ENCODE results near the gene STARD13. TPM values are rescaled to one million over a fixed set of nuclear protein-coding genes. Genes with fewer than 3 reads are reported as not detected.
"Not testable (repeated sequence)": the region's sequence is repeated elsewhere in the genome, so short reads cannot be mapped to it uniquely, and the experiment has no call there.

STARD13 gene
- polyA plus RNA-seq, 5 donors: 17.4 to 26.8 (median 24.6) TPM

DNA sequence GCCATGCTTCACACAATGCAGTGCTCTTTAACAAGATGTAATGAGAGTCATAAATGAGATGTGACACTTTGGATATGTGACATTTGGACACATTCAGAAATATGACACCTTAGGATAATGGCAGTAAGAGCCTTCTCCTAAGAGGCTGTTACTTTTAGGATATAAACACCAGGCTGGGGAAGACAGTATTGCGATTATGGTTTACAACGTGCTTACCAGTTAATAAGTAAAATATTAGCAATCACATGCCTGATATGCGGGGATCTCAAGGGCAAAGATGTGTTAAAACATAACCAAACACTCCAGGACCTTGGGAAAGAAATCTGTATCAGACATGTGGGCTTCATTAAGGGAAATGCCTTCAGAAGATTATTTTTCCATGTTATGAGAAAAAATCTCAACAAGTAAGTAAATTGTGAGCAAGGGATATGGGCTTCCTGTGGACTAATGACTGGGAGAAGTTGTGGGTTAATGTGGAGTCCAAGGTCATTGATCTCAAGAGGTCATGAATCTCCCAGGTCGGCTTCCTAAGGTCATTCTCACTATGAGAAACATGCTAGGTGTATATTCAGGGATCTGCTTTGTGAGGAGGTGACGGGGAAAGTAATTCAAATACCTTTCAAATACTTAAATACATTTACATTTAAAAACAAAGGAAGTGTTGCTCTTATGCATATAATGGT, 105.3 kb downstream of the STARD13 start:
- no peak for DNase-seq

DNA sequence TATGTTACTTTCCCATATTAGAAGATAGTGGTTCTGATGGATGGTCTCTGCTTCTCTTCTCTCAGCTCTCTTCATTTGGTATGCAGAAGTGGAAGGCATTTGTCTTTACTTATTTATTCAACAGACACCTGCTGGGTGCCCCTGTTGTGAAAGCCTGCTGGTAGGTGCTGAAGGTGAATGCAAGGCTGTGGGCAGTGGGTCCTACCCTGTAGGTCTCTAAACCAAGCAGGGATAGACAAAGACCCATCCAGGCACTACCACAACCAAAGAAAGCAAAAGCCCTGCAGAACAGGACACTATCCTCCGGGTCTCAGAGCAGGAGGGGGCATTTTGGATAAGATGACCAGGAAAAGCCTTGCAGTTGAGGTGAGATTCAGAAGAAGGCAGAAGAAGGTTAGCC, 106.1 kb downstream of the STARD13 start:
- DNase-seq: no peak

DNA sequence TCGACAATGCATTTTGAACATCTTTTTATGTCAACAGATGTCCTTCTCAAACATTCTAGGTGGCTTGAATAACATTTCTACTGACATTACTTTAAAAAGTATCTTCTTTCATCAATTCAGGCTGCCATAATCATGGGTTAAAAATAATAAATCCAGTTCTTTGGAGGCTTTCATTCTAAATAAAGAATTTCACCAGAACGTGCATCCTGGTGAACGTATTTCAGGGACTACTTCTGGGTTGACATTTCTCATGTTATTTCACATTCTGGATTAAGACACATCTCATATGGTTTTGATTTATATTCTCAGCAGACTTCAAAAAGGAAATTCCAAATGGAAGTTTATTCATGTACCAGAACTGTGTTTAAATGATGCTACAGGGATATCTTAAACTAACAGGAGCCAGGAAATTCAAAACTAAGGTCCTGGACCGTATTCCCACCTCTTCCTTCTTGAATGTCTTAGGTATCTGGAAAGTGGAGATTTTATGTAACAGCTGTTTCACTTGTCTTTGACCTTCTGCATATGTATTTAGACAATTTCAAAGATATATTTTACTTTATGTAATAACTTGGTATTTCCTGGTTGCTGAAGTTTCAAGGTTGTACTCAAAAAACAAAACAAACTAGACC, 107.2 kb downstream of the STARD13 start:
- DNase-seq: no peak

DNA sequence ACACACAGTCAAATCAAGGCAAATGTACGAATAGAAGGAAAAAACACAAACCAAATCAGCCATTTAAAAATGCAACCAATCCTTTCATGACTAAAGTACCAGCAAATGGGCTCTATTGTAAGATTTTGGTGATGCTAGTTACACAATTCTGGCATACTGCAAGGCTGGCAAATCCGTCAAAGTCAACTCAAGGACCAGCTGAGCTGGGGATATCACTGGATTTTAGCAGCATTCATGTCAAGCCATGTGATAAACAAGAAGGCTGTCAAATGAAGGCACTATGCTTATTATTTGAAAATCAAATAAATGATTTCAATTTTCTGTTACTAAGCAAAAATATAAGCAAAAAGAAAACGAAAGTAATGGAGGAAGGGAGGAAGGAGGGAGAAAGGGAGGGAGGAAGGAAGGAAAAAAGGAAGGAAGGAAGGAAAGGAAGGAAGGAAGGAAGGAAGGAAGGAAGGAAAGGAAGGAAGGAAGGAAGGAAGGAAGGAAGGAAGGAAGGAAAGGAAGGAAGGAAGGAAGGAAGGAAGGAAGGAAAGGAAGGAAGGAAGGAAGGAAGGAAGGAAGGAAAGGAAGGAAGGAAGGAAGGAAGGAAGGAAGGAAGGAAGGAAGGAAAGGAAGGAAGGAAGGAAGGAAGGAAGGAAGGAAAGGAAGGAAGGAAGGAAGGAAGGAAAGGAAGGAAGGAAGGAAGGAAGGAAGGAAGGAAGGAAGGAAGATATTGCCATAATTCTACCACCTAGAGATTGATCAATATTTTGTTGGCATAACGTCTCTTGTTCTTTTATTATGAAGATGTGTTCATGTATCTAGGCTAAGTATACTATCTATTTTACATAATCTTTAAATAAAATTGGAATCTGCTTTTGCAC, 108.0 kb downstream of the STARD13 start:
- not testable (repeated sequence) for DNase-seq

DNA sequence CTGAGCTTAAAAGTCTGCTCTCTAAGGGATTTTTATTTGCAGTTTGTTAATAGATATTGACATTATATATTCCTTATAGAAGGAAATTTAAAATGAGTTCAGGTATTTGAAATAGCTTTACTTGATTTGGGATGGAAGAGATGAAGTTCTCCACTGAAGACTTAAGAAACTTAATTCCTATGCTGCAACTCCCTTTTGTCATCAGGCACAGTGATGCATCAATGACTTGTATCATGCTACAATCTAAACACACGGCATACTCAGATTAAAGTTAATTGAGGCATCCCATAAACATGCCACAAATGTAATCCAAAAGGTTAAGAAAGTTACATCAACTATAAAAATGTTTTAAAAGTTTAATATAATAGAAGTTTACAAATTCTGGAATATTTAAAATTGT, 109.0 kb downstream of the STARD13 start:
- DNase-seq: no peak

DNA sequence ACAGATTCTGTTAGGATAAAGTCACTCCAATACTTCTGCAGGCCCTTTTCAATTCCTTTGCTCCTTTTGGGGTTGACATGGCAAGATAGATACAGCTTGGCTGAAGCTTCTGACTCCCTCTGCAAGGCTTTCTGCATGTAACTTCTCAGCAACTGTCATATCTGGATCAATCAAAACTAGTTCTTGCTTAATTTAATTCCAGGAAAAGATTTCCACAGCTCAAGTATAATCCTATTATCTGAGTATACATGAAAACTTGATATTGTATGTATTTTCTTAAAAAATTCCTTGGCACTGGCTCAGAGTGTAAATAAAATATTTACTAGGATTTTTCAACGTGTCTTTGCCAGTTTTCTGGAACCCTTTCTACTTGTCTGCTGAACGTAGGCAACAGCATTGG, 109.6 kb downstream of the STARD13 start:
- DNase-seq: no peak

DNA sequence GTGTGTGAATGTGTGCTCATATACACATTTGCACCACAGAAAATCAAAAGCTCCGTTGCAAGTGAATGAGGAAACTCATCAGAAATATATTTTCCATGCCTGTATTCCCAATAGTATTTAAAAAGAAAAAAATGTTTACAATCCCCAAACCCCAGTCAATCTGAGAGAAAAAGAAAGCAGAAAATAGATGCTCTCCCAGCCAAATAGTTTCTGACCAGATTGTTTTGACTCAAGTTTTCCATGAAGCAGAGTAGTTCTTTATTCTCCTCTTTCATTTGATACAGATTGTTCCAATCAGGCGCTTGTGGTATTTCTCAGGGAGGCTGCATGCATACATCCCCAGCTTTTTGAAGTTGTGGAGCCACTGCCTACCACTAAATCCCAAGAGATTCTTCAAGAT, 110.6 kb downstream of the STARD13 start:
- no peak for DNase-seq

DNA sequence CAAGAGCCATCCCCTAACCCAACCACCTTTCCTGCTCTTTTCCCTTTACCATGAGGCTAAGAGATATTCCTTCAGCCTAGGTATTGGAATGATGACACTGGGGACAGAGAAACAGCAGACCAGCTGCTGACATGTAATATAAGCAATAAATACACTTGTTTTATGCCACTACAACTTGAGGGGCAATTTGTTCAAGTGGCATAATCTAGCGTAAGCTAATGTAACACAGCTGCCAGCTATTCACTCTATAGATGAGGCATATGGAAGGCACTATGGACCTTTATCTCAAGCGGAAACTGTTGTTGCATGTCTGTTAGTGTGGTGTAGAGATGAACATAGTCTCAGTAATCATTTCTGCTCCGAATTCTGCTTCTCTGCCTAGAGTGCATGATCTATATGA, 111.1 kb downstream of the STARD13 start:
- no peak for DNase-seq

DNA sequence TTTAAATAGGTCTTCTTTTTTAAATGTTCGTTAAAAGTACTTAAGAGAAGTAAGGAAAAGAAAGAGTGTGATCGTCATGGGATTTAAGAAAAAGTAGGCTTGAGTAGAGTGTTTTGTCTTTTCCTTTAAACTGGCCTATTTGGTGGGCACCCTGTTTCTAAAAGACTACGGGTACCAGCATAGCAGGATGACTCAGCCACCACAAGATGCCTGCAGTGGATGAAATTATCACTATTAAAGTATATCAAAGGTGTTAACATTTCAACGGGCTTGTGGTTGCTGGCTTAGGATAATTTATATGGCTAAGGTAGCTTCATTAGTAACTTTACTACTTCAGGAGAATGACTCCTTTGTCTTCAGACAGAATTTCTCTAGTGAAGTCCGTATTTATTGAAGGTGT, 112.6 kb downstream of the STARD13 start:
- DNase-seq: no peak

DNA sequence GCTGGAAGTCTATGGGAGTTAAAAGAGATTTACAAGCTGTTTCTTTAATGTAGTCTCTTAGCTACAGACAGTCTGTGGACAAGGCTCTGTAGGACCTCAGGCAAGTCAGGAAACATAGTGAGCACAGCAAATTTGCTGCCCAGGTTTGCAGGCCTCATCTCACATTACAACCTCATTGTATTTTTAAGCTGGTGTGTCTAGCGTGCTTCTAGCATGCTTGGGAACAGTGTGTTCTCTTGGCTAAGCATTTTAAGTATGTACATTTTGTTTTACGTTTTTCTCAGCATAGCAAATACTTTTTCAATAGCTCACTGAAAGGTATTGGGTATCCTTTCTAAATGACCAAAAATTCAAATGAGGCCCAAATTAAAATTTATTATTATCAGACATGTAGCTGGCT, 113.2 kb downstream of the STARD13 start:
- DNase-seq: no peak

DNA sequence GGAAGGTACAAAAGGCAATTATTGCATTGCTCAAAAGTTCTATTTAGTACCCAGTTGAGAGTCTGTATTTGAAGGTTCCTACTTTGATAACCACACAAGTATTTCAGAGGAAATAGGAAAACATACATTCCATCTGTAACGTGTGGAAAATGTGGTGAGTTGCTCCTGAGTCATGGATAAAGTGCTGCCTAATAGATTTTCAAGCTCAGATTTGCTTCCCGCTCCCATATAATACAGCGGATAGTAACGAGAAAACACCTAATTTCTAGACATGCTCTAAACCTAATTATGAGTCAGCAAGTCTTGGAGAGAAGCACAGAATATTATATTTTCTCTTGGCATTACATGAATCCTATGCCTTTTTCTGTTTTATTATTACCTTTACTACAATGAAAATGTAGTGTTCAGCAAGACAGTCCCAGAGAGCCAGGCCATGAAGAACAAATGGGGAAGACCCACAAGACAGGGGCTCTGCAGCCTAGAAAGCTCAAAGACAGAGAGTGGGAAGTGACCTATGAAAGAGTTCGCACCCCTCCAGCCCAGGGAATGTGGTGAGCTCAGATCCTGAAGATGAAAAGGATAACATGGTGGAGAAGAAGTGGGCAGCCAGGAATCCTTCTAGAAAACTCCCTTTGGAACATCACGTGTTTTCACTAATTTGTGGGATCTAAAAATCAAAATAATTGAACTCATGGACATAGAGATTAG, 116.1 kb downstream of the STARD13 start:
- DNase-seq: no peak

DNA sequence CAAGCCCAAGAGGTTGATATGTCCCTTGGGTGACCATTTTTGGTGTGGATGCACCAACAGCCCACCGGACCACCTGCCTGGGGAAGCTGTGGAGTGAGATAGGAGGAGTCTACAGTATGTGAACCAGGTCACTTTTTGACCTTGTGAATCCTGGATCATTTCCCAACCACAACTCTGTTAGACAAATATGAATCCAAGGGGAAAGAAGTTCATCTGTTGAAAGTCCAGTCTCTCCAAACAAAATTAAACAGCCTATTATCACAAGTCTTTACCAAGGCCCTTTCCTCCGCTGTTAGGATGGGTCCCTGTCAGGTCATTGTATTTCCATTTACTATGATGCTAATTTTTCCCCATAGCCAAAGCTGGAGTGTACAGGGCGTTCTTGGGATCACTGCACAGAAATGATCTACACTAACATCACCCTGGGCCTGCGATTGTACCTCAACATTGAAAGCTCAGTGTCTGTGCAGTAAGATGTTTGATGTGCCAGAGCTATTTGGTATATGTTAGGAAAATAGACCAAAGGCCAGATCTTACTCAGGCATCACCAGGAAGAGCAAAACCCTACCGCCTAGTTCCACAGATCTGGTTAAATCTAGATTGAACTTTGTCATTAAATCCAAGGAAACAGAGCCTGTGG, 117.1 kb downstream of the STARD13 start:
- DNase-seq: no peak

DNA sequence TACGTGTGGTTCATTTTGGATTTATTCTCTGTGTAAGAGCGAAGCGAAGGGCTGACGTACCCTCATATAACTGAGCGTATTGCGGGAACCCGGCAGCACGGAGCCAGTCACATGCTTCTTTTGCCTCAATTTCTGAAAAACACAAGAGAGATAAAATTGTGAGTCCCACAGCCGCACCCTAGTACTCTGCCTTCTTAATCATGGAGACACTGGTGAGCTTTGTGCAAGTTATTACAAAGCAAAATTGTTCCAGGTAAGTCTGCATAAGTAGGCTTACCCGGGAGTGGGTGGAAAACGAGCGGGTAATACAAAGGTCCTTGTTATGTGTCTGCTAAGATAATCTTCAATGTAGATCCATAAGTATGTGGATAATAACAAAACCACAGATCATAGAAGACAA, 118.1 kb downstream of the STARD13 start:
- DNase-seq: no peak

DNA sequence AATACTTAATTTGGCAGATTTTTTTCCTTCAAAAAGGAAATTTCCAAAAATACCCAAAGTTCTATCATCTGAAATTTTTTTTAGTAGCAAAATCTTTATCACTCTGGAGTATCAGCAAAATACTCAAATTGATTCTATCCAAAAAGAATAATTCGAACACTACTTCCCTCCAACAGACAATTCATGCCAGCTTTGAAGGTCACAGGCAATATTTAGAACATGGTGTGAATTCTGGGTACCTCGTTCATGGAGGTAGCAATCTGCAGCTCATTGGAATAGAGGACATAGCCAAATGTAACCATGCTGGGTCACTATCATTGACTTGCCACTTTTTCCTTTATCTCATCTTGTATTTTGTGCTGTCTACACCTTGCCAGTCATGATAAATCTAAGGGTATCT, 119.8 kb downstream of the STARD13 start:
- no peak for DNase-seq

DNA sequence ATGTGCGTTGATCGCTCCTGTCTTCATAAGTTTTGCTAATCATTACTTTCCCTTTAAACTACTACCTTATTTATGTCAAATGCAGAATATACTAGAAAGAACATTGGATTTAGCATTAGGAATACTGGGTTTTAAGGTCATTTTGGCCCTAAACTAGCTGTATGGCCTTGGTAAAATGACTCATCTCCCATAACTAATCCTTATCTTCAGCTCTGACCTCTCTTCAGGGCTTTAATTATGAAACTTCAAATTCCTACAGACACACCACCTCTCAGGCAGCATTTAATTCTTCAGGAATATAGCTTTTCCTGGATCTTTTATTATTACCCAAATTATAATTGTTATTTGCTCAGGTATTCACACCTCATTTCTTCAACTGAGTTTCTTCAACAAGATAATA, 121.2 kb downstream of the STARD13 start:
- DNase-seq: no peak

DNA sequence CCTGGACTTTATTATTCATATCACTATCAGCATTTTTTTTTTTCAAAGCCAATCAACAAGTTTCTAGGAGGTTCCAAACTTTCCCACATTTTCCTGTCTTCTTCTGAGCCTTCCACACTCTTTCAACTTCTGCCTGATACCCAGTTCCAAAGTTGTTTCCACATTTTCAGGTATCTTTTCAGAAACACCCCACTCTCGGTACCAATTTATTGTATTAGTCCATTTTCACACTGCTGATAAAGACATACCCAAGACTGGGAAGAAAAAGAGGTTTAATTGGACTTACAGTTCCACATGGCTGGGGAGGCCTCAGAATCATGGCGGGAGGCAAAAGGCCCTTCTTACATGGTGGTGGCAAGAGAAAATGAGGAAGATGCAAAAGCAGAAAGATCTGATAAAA, 122.8 kb downstream of the STARD13 start:
- not testable (repeated sequence) for DNase-seq

DNA sequence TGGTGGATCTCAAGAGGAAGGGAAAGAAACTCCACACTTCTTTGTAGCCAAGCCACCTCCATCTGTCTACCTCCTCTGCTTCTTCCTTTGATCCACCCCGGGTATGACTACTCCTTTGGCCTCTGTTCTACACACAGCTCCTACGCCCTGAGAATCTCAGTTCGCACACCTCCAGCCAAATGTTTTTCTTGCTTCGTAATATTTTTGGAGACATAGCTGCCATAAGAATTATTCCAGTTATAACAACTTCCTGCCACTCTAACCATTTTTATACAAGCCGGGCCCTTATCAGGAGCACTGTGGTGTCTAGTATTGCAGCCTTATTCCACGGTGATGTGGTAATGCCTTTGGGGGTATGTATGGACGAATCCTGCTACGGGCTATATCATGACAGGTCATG, 126.7 kb downstream of the STARD13 start:
- no peak for DNase-seq

DNA sequence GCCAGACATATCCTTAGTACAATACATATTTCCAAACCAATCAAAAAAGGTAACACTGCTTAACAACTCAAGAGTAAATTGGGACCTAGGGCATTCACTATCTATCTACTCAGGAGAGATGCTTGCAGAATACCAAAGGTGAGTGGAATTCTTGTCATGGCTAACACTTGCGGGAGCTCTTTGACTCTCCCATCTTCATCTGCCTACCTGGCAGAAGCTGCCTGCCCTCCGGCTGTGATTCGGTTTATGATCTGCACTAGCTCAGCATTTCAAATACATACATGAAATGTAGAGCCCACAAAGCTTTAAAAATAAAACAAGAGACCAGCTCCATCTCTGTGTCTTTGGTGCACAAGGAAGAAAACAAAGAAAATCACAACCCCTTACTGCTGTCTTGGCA, 127.3 kb downstream of the STARD13 start:
- no peak for DNase-seq

DNA sequence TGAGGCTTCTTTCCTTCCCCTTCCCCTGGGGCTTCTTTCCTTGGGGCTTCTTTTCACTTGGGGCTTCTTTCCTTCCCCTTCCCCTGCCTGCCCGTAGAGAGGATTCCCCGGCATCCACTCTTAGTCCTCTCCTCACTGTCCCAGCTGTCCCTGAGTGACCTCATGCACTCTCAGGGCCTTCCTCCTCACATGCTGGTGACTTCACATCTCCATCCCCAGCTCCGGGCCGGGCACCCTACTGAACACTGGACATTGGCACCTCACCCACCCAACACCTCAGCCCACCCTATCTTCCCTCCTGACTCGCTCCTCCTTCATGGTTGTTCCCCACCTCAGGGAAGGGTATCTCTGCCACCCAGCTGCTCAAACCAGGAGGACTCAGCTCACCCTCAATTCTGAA, 130.6 kb downstream of the STARD13 start:
- no peak for DNase-seq

DNA sequence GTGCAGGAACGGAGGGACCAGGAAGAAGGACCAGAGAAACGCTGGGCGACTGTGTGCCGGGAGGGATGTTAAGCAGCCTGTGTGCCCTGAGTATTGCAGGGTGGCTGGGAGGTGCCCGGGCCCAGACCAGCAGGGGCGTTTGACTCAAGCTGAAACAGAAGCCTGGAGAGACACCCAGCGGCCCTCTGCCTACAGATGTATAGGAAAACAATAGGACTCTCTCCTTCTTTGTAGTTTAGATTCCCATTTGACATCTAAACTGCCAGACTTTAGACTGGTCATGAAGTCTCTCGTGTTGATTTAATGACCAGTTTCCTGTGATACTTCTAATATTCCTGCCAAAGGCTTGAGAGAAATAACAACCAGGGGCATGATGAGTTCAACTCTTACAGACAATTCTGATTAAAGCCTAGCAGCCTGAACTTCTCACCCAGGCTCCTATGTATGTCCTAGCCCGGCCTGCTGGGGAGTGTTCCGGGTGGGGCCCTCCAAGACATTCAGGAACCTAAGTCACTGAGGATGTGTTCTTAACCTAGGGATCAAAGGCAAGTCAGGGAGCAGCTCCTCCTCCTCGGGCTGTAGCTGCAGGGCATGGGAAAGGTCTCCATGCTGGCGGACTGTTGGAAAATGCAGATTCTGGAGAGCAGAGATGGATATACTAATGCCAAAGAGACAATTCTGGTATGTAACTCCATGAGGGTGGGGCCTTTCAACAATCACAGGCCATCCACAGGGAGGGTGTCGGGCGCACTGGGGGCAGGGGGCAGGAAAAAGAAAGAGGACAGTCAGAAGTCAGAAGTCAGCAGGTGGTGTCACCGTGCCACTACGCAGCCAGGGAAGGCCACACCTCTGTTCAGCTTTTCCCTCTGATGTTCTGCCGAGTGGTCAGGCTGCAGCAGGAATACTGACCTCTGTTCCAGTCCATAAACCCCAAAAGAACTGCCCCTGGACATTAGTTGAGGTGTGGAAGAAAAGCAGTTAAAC, 131.8 kb downstream of the STARD13 start:
- DNase-seq: no peak

DNA sequence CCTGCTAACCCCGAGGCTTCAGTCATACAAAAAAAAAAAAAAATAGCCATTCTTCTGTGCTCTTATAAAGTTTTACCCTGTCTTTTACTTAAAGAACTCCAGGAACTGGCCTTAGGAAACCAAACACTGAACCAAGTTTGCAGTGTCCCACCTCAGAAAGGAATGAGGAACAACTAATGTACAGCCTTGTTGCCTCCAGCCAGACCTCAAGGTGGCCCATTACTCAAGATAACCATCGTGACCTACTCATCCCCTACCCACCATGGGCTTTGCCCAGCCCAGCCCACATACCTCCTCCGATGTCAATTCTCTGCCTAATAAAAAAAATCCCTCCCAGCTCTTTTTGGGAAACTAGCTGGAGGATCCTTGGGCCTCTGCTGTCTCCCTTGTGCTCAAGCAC, 133.2 kb downstream of the STARD13 start:
- DNase-seq: no peak
